Astrocyte (in vitro differentiated cells and primary cell): ENCODE results near the gene ADARB2. TPM values are rescaled to one million over a fixed set of nuclear protein-coding genes. Genes with fewer than 3 reads are reported as not detected.

Experiments used
- DNase-seq: peaks from one replicate; pipeline ENCODE4 v3.0.0-alpha.2; 2010; ENCODE audit warnings: low read depth
- FAIRE-seq: peaks from 2 replicates; lab custom pipeline; 2011; peaks lifted over from hg19 to GRCh38; lab: Jason Lieb, UNC
- H2AFZ ChIP-seq: 2 replicates; pipeline ENCODE4 v1.6.0; 2012; ENCODE audit warnings: low read depth, low read length, inconsistent platforms
- H3K27ac ChIP-seq: 2 replicates; pipeline ENCODE4 v1.5.1; 2011; ENCODE audit warnings: low read depth, low read length, inconsistent platforms
- H3K27me3 ChIP-seq: 2 replicates; pipeline ENCODE4 v1.6.0; 2011; ENCODE audit warnings: low read length, inconsistent platforms; ENCODE audit not compliant: insufficient read depth
- H3K36me3 ChIP-seq: 2 replicates; pipeline ENCODE4 v1.5.1; 2011; ENCODE audit warnings: low read length, inconsistent platforms; ENCODE audit not compliant: insufficient read depth
- H3K4me1 ChIP-seq: 2 replicates; pipeline ENCODE4 v1.5.1; 2011; ENCODE audit warnings: low read length, inconsistent platforms; ENCODE audit not compliant: insufficient read depth
- H3K4me2 ChIP-seq: 2 replicates; pipeline ENCODE4 v1.6.0; 2012; ENCODE audit warnings: low read length, inconsistent platforms
- H3K4me3 ChIP-seq: 2 replicates; pipeline ENCODE4 v1.5.1; 2011; ENCODE audit warnings: low read depth, mild to moderate bottlenecking, low read length, inconsistent platforms; ENCODE audit not compliant: insufficient read depth
- H3K79me2 ChIP-seq: 2 replicates; pipeline ENCODE4 v1.6.0; 2012; ENCODE audit warnings: mild to moderate bottlenecking, low read length, inconsistent platforms; ENCODE audit not compliant: insufficient read depth
- H3K9ac ChIP-seq: 2 replicates; pipeline ENCODE4 v1.6.0; 2012; ENCODE audit warnings: mild to moderate bottlenecking, low read length, inconsistent platforms
- H3K9me3 ChIP-seq: 2 replicates; pipeline ENCODE4 v1.5.1; 2012; ENCODE audit warnings: low read depth, mild to moderate bottlenecking, low read length, inconsistent platforms; ENCODE audit not compliant: insufficient read depth
- H4K20me1 ChIP-seq: 2 replicates; pipeline ENCODE4 v1.6.0; 2012; ENCODE audit warnings: low read length, inconsistent platforms; ENCODE audit not compliant: insufficient read depth
- H3K27ac Mint-ChIP-seq: one replicate; pipeline ENCODE4 v1.8.0; 2021; ENCODE audit warnings: mild to moderate bottlenecking, mixed read lengths; ENCODE audit not compliant: unreplicated experiment
- H3K27me3 Mint-ChIP-seq: one replicate; pipeline ENCODE4 v1.8.0; 2021; ENCODE audit warnings: low read depth, mixed read lengths; ENCODE audit not compliant: unreplicated experiment
- H3K36me3 Mint-ChIP-seq: one replicate; pipeline ENCODE4 v1.8.0; 2021; ENCODE audit warnings: low read depth, mixed read lengths; ENCODE audit not compliant: unreplicated experiment
- H3K4me1 Mint-ChIP-seq: one replicate; pipeline ENCODE4 v1.8.0; 2021; ENCODE audit warnings: low read depth, mixed read lengths; ENCODE audit not compliant: unreplicated experiment
- H3K4me3 Mint-ChIP-seq: one replicate; pipeline ENCODE4 v1.8.0; 2021; ENCODE audit warnings: mild to moderate bottlenecking, moderate library complexity, mixed read lengths; ENCODE audit not compliant: unreplicated experiment
- H3K9me3 Mint-ChIP-seq: one replicate; pipeline ENCODE4 v1.8.0; 2021; ENCODE audit warnings: mild to moderate bottlenecking, mixed read lengths; ENCODE audit not compliant: unreplicated experiment
- CTCF ChIP-seq: IDR thresholded peaks from 2 replicates; pipeline ENCODE4 v1.5.1; 2011; ENCODE audit warnings: low read depth, mild to moderate bottlenecking, inconsistent platforms, low read length, moderate library complexity; ENCODE audit not compliant: insufficient read depth
- EZH2 ChIP-seq: IDR thresholded peaks from 2 replicates; pipeline ENCODE4 v1.6.1; 2012; ENCODE audit warnings: mild to moderate bottlenecking, low read length, inconsistent platforms; ENCODE audit not compliant: insufficient read depth
- total RNA-seq: library from RNA; stranded (reverse); gene quantifications from 2 replicates; pipeline ENCODE4 v1.2.1, GENCODE V29; 2021

The ADARB2 gene
- total RNA-seq, 1 donor from 2014 or later, result 0.18 TPM

GRCh38 chr10:1661416-1661815 lies 75.9 kb downstream of the ADARB2 start:
- H3K36me3 Mint-ChIP-seq, result peaks cover 3% of the 10 kb centered on the region
- H3K4me3 ChIP-seq, result no peak overlapping the region
- no peak overlapping the region for H3K27ac ChIP-seq
- H3K4me3 Mint-ChIP-seq, result no peak overlapping the region
- no peaks in the 10 kb centered on the region for H3K9me3 Mint-ChIP-seq
- H4K20me1 ChIP-seq, result no peaks in the 10 kb centered on the region
- H3K27me3 Mint-ChIP-seq, result peaks cover 22% of the 10 kb centered on the region
- FAIRE-seq (no peak), DNase-seq (no peak)
- no peak overlapping the region for H3K9ac ChIP-seq
- TF ChIP-seq EZH2, result no peak
- H3K27ac Mint-ChIP-seq, result peak overlapping the region; percentile 12
- peaks cover 13% of the 10 kb centered on the region for H3K4me1 Mint-ChIP-seq
- H3K4me2 ChIP-seq, result no peak overlapping the region
- no peaks in the 10 kb centered on the region for H3K36me3 ChIP-seq
- H3K27me3 ChIP-seq, result no peaks in the 10 kb centered on the region
- H3K4me1 ChIP-seq, result no peaks in the 10 kb centered on the region
- peaks cover 9% of the 10 kb centered on the region for H3K9me3 ChIP-seq
- H2AFZ ChIP-seq, result no peak overlapping the region
- no peaks in the 10 kb centered on the region for H3K79me2 ChIP-seq

DNA sequence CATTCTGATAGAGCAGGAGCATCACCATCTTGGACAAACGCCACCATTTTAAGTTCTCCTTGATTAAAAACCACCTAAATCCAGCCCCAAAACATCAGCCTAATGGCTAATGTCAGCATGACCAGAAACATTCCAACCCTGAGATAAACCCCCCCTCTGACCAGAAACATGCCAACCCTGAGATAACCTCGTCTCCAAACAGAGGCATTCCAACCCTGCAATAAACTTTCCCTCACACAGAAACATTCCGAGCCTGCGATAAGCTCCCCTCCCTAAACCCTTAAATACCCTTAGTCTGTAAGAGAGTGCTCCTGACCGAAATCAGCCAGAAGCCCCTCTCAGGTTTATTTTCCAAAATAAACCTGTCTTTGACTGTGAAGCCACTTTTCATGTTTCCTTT lies 76.5 kb downstream of the ADARB2 start:
- H2AFZ ChIP-seq, result no peak overlapping the region
- Mint-ChIP-seq H3K4me1 (peaks cover 13% of the 10 kb centered on the region), H3K36me3 (peaks cover 3% of the 10 kb centered on the region), H3K27ac (peak overlapping the region; percentile 12), H3K9me3 (no peaks in the 10 kb centered on the region), H3K4me3 (no peak overlapping the region), H3K27me3 (peaks cover 21% of the 10 kb centered on the region)
- no peaks in the 10 kb centered on the region for H3K36me3 ChIP-seq
- DNase-seq, result no peak
- H4K20me1 ChIP-seq, result no peaks in the 10 kb centered on the region
- H3K27me3 ChIP-seq, result no peaks in the 10 kb centered on the region
- H3K9ac ChIP-seq, result no peak overlapping the region
- H3K9me3 ChIP-seq, result peaks cover 11% of the 10 kb centered on the region
- no peaks in the 10 kb centered on the region for H3K4me1 ChIP-seq
- H3K79me2 ChIP-seq, result no peaks in the 10 kb centered on the region
- FAIRE-seq, result no peak
- no peak overlapping the region for H3K27ac ChIP-seq
- no peak overlapping the region for H3K4me3 ChIP-seq
- no peak for TF ChIP-seq EZH2
- TF ChIP-seq CTCF, result no peak
- H3K4me2 ChIP-seq, result no peak overlapping the region

- no peak overlapping the region for H3K9ac ChIP-seq
- no peak overlapping the region for H3K4me3 ChIP-seq
- no peak for FAIRE-seq
- Mint-ChIP-seq H3K36me3 (peaks cover 3% of the 10 kb centered on the region), H3K27me3 (peaks cover 24% of the 10 kb centered on the region), H3K27ac (no peak overlapping the region), H3K4me3 (no peak overlapping the region), H3K9me3 (no peaks in the 10 kb centered on the region), H3K4me1 (peaks cover 13% of the 10 kb centered on the region)
- H3K4me2 ChIP-seq, result no peak overlapping the region
- H3K27ac ChIP-seq, result no peak overlapping the region
- TF ChIP-seq CTCF (no peak), EZH2 (no peak)
- no peaks in the 10 kb centered on the region for H3K79me2 ChIP-seq
- no peak overlapping the region for H2AFZ ChIP-seq
- H3K9me3 ChIP-seq, result peaks cover 11% of the 10 kb centered on the region
- DNase-seq, result no peak
- H3K36me3 ChIP-seq, result no peaks in the 10 kb centered on the region
- H3K4me1 ChIP-seq, result no peaks in the 10 kb centered on the region
- H3K27me3 ChIP-seq, result no peaks in the 10 kb centered on the region
- no peaks in the 10 kb centered on the region for H4K20me1 ChIP-seq
These were observed 76.9 kb downstream of the ADARB2 start for GRCh38 chr10:1660386-1660785.
